HG03159 (cell line): ENCODE measurements around the gene BNIP3.
A peak's percentile ranks its signal among the peaks of the same experiment; 100 is the strongest.
"Not testable (repeated sequence)": the region's sequence is repeated elsewhere in the genome, so short reads cannot be mapped to it uniquely, and the experiment has no call there.

Source experiments
- ATAC-seq: cut with Tn5 transposase; IDR thresholded peaks from one replicate; pipeline ENCODE4 v1.9.1; 2021; ENCODE audit warnings: mild to moderate bottlenecking, moderate library complexity; ENCODE audit not compliant: unreplicated experiment

Gene BNIP3

DNA sequence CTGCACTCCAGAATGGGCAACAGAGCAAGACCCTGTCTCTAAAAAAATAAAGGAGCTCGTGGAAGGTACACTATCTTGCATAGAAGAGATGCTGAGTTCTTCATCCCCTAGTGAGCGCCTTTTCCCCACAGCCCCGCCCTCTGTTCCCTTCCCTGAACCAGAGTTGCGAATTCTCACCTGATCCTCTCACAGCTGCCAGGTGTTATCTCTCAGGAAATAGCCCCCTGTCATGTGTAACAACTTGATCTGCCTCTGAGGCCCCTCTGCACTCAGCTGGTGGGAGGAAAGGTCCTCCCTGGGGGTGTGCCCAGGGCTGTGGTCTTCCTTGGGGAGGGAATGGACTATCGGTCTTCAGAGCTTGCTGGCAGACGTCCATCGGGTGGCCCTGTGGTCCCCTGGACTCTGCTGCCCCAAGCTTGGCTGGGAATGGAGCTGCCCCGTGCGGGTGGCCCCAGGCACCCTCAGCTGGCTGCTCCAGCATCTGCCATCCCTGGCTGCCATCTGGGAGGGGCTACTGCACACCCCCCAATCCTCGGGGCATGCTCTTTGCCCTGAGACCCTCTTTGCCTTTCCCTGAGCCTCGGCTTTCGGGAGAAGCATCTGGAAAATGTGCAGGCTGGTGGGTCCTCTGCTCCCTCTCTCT is 21.7 kb upstream of the BNIP3 start:
- no peak for ATAC-seq

DNA sequence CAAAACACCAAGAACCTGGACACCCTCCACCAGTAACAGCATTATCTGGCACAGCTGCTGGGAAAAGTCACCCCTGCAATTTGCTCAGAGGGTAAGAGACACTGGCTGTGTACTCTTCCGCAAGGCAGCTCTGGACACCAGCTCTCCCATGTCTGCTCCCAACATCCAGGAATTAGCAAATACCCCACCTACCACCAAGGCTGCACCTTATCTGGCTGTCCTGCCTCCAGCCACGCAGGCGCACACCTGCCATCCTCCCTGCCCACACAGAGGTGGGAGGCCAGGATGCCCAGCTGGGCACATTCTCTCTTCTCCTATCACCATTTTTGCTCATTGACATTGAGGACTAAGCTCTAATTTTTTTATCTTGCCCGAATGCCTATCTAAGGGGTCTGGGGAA is 20.3 kb upstream of the BNIP3 start:
- ATAC-seq: no peak

DNA sequence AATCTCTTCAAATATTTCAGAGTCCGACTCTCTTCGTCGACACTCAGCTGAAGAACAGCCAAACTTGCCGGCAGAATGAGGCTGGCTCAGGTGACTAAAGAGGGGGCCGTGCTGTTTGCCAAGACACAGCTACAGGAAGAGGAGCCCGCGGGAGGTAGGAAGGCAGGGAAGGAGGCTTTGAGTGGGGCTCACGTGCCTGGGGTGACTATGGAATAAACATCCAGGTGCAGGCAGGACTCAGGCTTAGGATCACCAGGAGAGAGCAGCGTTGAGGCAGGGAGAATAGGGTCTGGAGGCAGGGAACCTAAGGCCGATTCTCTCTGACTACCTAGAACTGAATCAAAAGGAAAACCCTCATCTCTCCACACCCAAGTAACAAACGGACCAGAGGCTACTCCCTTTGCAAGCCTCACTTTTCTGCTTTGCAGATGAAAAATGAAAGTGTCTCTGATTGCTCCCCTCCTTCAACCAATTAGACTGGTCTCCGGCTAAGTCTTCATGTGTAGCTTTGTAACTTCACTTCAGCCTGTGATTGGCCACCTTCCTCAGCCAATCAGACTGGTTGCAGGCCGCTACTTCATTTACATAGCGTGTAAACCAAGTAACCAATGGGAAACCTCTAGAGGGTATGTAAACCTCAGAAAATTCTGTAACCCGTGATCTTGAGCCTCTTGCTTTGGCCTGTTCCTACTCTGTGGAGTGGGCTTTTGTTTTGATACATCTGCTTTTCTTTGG is 19.7 kb upstream of the BNIP3 start:
- no peak for ATAC-seq

- no peak for ATAC-seq
Measured at GRCh38 chr10:131998845-131999681, 17.3 kb upstream of the BNIP3 start.

DNA sequence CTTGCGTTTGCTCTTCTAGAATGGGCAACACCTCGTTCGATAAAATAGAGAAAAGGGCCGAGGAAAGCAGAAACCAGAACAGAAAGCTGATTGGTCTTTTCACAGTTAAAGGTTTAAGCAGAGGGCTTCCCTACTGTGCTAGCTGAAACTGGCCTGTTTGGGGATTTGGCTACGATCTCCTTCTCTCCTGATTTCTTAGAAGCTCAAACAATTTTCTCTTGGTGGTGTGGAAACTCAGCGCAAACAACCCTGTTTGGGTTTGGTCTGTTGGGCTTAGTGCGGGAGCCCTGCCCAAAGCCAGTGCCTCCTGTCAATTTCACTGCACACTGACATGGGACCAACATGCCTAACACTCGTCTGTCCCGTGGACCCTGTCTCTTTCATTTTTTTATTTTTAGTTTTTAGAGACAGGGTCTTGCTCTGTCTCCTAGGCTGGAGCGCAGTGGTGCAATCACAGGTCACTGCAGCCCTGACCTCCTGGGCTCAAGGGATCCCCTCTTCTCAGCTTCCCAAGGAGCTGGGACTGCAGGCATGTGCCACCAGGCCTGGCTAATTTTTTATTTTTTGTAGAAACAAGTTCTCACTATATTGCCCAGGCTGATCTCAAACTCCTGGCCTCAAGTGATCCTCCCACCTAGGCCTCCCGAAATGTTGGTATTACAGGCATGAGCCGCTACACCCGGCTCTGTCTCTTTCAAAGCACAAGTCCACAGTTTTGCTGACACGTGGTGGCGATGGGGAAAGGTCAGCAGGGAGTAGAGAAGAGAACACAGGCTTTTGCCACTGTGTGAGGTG is 16.5 kb upstream of the BNIP3 start:
- no peak for ATAC-seq

DNA sequence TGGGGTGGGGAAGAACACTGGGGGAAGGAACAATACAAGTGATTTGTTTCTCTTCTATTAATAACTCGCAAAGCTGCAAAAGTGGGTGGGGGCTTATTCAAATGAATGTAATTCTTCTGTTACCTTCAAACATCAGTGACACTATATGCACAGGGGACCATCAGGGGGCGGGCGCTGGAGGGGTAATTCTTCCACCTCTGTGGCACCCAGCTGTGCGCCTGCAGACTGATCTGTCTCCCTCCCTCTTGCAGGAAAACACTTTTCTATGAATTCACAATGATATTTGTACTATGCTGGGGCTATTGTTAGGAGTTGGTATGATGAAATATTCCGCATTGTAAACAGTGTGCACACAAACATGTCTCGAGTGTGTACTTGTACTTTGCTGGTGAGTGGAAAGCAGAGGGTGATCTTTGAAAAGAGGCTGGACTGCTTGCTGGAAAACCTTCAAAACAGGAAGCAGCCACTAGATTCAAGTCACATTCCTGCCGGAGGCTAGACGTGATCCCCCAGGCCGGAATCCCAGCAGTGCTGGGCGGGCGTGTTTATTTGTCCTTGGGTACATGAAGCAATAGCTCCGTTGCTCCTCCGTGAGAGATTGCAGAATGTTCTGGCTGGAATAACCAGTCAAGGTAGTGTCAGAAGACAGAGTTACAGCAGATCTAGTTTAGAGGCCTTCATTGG is 15.8 kb upstream of the BNIP3 start:
- ATAC-seq: no peak

- no peak for ATAC-seq
Measured at GRCh38 chr10:131996466-131997365, 15.0 kb upstream of the BNIP3 start.

GRCh38 chr10:131994435-131994834 is 12.7 kb upstream of the BNIP3 start:
- ATAC-seq: no peak

- no peak for ATAC-seq
Measured at GRCh38 chr10:131993275-131993674, 11.6 kb upstream of the BNIP3 start.

DNA sequence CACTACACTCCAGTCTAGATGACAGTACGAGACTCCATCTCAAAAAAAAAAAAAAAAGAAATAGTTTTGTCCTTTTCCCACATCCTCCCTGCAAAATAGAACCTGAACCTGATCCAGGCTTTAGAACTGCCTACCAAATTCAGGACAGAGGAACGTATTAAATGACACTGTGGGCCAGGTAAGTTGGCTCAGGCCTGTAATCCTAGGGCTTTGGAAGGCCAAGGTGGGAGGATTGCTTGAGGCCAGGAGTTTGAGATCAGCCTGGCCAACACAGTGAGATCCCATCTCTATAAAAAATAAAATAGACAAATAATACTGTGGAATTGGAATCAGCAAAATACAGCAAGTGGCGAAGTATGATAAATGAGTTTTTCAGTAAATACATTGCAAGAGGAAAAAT is 10.0 kb upstream of the BNIP3 start:
- ATAC-seq: no peak

- not testable (repeated sequence) for ATAC-seq
Measured at GRCh38 chr10:131987786-131988185, 6.1 kb upstream of the BNIP3 start.

GRCh38 chr10:131987301-131987700 is 5.6 kb upstream of the BNIP3 start:
- not testable (repeated sequence) for ATAC-seq

DNA sequence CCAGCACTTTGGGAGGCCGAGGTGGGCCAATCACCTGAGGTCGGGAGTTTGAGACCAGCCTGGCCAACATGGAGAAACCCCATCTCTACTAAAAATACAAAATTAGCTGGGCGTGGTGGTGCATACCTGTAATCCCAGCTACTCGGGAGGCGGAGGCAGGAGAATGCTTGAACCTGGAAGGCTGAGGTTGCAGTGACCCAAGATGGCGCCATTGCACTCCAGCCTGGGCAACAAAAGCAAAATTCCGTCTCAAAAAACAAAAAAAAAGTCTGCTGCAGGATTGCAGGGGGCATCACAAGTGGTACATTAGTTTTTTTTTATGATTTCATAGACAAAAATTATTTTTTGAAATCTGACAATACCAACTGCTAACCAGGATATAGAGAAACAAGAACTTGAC is 5.1 kb upstream of the BNIP3 start:
- not testable (repeated sequence) for ATAC-seq

- no peak for ATAC-seq
Measured at GRCh38 chr10:131983780-131984179, 2.1 kb upstream of the BNIP3 start.

DNA sequence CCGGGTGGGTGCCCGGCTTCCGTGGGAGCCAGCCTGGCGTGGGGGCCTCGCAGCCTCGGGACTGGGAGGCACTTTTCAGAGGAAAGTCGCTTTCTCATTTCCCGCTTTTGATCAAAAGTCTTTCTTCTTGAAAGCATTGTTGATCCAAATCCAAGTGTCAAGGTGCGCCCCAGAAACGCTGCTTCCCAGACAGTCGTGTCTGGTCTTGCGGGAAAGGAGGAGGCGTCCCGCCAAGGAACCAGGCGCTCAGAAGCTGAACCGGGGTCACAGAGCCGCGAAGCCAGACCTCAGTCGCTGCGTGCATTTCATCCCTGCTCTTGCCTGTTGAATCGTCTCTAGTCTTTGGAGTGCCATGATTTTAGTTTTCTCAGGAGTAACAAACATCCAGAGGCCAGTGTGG is 1.1 kb upstream of the BNIP3 start:
- no peak for ATAC-seq

DNA sequence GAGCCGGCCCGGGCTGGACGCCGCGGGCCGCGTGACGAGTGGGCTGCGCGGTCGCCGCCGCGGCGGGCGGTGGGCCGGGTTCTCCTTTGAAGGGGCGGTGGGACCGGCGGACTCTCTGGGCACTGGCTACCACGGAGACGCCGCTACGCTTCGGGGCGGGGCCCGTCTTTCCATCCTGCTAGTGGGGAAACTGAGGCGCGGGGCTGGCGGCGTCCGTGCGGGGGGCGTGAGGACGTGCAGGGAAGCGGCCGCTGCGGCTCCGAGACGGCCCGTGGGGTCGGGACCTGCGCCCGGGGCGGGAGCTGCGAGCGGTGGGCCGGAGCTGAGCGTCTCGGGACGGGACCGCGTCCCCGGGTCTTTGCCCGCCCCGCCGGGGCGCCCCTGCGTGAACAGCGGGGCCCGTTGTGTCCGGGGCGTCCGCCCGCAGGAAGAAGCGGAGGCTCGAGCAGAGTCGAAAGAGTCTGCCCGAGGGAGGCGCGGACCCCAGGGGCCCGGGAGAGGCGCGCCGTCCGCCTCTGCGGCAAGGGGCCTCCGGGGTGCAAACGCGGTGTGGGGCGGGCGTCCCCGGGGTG is 548 bp upstream of the BNIP3 start:
- ATAC-seq: peak; percentile 32

GRCh38 chr10:131980761-131981428 is 828 bp downstream of the BNIP3 start:
- no peak for ATAC-seq

DNA sequence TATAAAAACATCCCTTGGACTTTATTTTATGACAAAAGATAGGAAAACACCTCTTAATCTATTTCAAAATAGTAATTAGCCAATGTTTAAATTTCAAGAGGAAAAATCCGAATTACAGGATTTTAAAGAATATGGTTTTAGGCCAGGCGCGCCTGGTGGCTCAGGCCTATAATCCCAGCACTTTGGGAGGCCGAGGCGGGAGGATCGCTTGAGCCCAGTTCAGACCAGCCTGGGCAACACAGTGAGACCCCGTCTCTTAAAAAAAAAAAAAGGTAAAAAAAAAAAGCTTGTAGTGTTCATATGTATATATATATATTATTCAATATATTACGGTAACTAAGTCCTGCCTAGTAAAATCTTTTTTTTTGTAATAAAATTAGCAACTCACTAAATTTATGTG is 1.4 kb downstream of the BNIP3 start:
- no peak for ATAC-seq
